ENCODE results near the gene NDUFAF2. TPM values are rescaled to one million over a fixed set of nuclear protein-coding genes. Genes with fewer than 3 reads are reported as not detected.

NDUFAF2 gene
- total and polyA plus RNA-seq, 4 donors: 18.2 to 40.2 (median 36.1) TPM

DNA sequence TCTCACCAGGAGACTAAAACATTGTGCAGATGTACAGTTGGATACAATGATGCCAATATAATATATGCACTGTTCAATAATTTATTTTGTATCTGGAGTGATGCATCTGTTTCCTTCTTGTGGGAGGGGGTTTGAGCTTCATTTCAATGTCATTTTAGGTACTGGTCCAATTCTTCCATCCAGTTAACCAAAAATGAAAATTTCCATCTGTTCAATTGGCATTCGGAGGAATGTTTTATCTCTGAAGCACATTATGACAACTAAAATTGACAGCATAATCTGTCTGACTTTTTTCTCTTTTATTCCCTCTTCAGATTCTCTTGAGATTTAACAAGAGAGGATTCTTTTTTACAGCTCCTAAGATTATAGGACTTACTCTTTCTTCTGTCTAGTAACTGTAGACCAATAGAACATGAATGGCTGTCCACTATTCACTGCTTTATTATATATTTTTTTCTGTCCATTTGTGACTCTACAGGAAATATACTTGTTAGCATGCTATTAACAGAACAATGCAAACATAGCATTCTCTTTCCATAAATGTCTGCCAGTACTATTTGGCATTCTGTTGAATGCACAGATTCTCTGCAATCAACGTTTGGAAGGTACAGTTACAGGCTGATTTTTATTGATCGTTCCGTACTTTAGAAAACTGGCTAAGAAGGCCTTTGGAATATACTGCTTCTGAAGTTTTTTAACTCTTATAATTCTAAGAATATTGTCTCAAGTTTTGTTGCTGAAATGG, 57.8 kb downstream of the NDUFAF2 start:
- Histone ChIP-seq H3K9me3 (ENCODE audit: control insufficient read depth, insufficient read depth, low read length) (no peaks in the 10 kb centered on the region), H3K27me3 (ENCODE audit: control insufficient read depth, insufficient read depth, low read length) (no peaks in the 10 kb centered on the region), H3K4me1 (ENCODE audit: control insufficient read depth, insufficient read depth, low read length) (no peaks in the 10 kb centered on the region), H3K27ac (ENCODE audit: low read depth, low read length) (no peak overlapping the region), H3K36me3 (ENCODE audit: control insufficient read depth, insufficient read depth, low read length) (no peaks in the 10 kb centered on the region), H3K4me3 (ENCODE audit: low read depth, low read length) (no peak overlapping the region)
- DNase-seq (ENCODE audit: low read depth in 4 of 6, low spot score in 6 of 6): peak in 2 of 6 donors; percentile 68 to 91
- no CpG with 5 or more reads among the region's 4 CpGs for WGBS (ENCODE audit: insufficient coverage)

DNA sequence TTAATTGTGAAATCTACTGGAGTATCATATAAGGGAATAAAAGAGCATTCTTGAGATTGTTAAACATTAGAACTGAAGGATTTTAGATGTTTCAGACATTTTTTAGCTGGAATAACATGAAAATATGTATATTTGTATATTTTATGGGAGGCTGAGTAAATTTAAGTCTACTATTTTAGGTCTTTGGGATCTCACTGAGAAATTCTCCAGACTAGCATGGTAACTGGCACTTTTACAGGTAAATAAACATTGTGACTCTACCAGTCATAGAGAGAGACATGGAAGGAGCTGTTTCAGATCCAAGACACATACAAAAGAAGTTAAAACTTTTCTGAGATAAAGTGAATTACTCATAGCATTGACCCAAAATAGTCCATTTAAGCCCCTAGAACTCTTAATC, 59.4 kb downstream of the NDUFAF2 start:
- H3K4me1 ChIP-seq (ENCODE audit: control insufficient read depth, insufficient read depth, low read length): no peaks in the 10 kb centered on the region
- no peak overlapping the region for H3K27ac ChIP-seq (ENCODE audit: low read depth, low read length)
- H3K36me3 ChIP-seq (ENCODE audit: control insufficient read depth, insufficient read depth, low read length): no peaks in the 10 kb centered on the region
- no peaks in the 10 kb centered on the region for H3K9me3 ChIP-seq (ENCODE audit: control insufficient read depth, insufficient read depth, low read length)
- H3K4me3 ChIP-seq (ENCODE audit: low read depth, low read length): no peak overlapping the region
- no peak for DNase-seq (ENCODE audit: low read depth in 4 of 6, low spot score in 6 of 6)
- no peaks in the 10 kb centered on the region for H3K27me3 ChIP-seq (ENCODE audit: control insufficient read depth, insufficient read depth, low read length)

DNA sequence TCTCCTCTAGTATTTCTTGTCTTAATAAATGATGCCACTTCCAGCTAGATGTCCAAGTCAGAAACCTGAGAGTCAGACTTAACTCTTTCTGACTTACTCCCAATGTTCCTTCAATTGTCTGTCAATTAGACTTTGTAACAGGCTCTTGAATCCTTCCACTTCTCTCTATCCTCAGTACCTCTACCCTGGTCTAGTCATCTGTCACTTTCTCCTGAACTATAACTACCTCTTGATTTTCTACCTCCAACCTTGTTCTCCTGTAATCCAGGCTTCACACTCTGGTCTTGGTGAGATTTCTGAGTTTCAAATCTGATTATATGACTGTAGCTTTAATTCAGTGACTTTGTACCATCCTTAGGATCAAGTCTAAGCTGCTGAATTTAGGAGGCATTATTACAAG, 64.9 kb downstream of the NDUFAF2 start:
- no peaks in the 10 kb centered on the region for H3K4me1 ChIP-seq (ENCODE audit: control insufficient read depth, insufficient read depth, low read length)
- H3K9me3 ChIP-seq (ENCODE audit: control insufficient read depth, insufficient read depth, low read length): no peaks in the 10 kb centered on the region
- H3K27ac ChIP-seq (ENCODE audit: low read depth, low read length): no peak overlapping the region
- no peak overlapping the region for H3K4me3 ChIP-seq (ENCODE audit: low read depth, low read length)
- no peaks in the 10 kb centered on the region for H3K27me3 ChIP-seq (ENCODE audit: control insufficient read depth, insufficient read depth, low read length)
- H3K36me3 ChIP-seq (ENCODE audit: control insufficient read depth, insufficient read depth, low read length): no peaks in the 10 kb centered on the region
- no peak for DNase-seq (ENCODE audit: low read depth in 4 of 6, low spot score in 6 of 6)

DNA sequence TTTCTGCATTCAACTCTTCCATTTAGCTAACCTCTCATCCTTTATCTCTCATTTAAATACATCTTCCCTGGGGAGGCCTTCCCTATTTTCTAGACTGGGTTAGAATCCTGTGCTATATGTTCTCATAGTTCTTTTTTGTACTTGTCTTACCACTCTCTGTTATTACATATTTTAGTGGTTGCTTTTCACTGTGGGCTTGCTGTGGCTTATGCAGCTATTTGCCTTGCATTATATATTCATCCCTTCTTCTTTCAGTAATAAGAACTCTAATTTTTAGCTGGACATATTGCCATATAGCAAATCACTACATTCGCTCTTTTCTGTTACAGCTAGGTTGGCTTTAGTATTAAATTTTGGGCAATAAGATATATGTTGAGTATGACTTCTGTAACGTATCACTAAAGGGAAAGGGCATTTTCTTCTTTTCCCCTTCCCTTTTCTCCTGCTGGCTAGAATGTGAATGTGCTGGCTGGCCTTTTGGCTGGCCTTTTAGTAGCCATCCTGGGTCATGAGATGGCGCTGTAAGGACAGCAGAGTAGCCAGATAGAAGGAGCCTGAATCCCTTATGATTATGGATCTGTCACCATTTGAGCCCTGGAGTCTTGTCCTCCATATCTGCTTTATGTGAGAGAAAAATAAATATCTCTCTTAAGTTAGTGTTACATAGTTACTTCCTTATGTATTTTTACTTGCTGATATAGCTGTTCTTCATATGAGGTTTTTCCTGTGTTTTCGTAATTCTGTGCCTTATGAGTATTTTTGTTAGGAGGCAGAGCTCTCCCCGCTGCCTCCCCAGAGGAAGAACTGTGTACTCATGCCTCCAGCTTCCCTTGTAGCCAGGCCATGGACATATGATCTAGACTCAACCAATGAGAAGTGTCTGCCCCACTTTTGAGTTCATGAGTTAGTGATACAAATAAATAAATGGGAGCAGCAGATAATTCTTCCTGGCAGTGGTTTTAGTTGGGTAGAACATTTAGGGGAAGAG, 65.8 kb downstream of the NDUFAF2 start:
- DNase-seq (ENCODE audit: low read depth in 4 of 6, low spot score in 6 of 6): no peak

DNA sequence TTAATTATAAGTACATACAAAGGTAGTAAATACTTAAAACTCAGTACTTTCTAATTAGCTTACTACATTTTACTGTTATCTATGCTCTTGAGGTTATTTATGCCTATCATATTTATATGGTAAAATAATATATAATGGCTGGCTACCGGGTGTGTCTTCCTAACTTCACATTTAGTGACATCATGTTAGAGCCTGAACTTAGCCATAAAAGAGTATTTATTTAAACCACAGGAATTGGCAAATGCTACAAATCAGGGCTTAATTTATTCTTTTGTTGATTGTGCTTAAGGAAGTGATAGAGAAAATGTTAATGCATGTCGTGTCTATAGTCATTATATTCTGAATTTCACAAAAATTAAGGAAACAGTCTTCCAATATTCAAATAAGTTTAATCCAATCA, 73.1 kb downstream of the NDUFAF2 start:
- H3K27ac ChIP-seq (ENCODE audit: low read depth, low read length): no peak overlapping the region
- H3K27me3 ChIP-seq (ENCODE audit: control insufficient read depth, insufficient read depth, low read length): no peaks in the 10 kb centered on the region
- no peaks in the 10 kb centered on the region for H3K36me3 ChIP-seq (ENCODE audit: control insufficient read depth, insufficient read depth, low read length)
- no peak for DNase-seq (ENCODE audit: low read depth in 4 of 6, low spot score in 6 of 6)
- no CpG with 5 or more reads among the region's 2 CpGs for WGBS (ENCODE audit: insufficient coverage)
- H3K4me3 ChIP-seq (ENCODE audit: low read depth, low read length): no peak overlapping the region
- no peaks in the 10 kb centered on the region for H3K9me3 ChIP-seq (ENCODE audit: control insufficient read depth, insufficient read depth, low read length)
- H3K4me1 ChIP-seq (ENCODE audit: control insufficient read depth, insufficient read depth, low read length): no peaks in the 10 kb centered on the region

More for the DNA sequence above, 65.8 kb downstream of the NDUFAF2 start:
- Histone ChIP-seq H3K4me3 (ENCODE audit: low read depth, low read length) (no peak overlapping the region), H3K27ac (ENCODE audit: low read depth, low read length) (no peak overlapping the region), H3K36me3 (ENCODE audit: control insufficient read depth, insufficient read depth, low read length) (no peaks in the 10 kb centered on the region), H3K27me3 (ENCODE audit: control insufficient read depth, insufficient read depth, low read length) (no peaks in the 10 kb centered on the region), H3K4me1 (ENCODE audit: control insufficient read depth, insufficient read depth, low read length) (no peaks in the 10 kb centered on the region), H3K9me3 (ENCODE audit: control insufficient read depth, insufficient read depth, low read length) (no peaks in the 10 kb centered on the region)
- WGBS (ENCODE audit: insufficient coverage): no CpG with 5 or more reads among the region's 5 CpGs

DNA sequence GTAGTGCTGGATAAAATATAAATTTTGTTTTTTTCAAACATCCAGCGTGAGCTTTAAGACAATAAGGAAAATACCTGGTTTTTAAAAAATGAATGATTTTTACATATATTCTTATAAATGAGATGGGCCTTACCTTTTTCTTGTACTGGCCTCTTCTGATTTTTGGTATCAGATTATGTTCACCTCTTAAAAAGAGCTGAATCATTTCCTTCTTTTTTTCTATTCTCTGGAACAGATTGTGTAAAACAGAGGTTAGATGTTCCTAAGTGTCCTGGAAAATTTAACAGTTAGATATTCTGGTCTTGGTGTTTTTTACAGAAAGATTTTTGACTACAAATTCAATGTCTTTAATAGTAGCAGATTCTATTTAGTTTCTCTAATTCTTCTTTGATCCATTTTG, 74.6 kb downstream of the NDUFAF2 start:
- Histone ChIP-seq H3K9me3 (ENCODE audit: control insufficient read depth, insufficient read depth, low read length) (no peaks in the 10 kb centered on the region), H3K36me3 (ENCODE audit: control insufficient read depth, insufficient read depth, low read length) (no peaks in the 10 kb centered on the region), H3K27me3 (ENCODE audit: control insufficient read depth, insufficient read depth, low read length) (no peaks in the 10 kb centered on the region), H3K27ac (ENCODE audit: low read depth, low read length) (no peak overlapping the region), H3K4me3 (ENCODE audit: low read depth, low read length) (no peak overlapping the region), H3K4me1 (ENCODE audit: control insufficient read depth, insufficient read depth, low read length) (no peaks in the 10 kb centered on the region)
- no CpG with 5 or more reads among the region's 1 CpG for WGBS (ENCODE audit: insufficient coverage)
- no peak for DNase-seq (ENCODE audit: low read depth in 4 of 6, low spot score in 6 of 6)

DNA sequence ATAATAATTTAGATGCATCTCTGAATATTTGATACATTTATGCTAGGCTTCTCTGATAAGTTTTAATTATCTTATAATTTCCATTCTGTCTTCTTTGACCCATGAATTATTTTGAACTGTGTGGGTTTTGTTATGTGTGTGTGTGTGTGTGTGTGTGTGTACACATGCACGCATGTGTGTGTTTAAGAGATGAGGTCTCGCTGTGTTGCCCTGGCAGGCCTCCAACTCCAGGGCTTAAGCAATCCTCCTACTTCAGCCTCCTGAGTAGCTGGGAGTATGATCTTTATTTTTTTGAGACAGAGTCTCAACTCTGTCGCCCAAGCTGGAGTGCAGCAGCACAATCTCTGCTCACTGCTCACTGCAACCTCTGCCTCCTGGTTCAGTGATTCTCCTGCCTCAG, 75.4 kb downstream of the NDUFAF2 start:
- no CpG with 5 or more reads among the region's 3 CpGs for WGBS (ENCODE audit: insufficient coverage)

DNA sequence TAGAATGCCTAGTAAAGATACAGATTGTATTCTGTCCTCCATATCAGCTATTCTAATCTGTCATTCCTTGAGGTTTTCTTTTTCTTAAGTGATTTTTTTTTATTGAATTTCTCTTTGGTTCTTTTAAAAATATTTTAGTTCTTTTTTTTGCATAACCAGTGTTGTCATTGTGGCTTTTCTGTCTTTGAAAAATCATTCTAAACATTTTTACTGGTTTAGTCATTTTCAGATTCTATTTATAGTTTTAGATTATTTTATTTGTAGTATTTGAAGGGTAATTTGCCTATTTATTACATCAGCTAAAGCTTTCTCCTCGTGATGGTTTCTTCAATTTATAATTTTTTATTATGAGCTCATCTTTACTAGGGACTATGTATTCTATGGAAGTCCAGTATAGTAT, 78.1 kb downstream of the NDUFAF2 start:
- H3K36me3 ChIP-seq (ENCODE audit: control insufficient read depth, insufficient read depth, low read length): no peaks in the 10 kb centered on the region
- H3K4me3 ChIP-seq (ENCODE audit: low read depth, low read length): no peak overlapping the region
- no peak for DNase-seq (ENCODE audit: low read depth in 4 of 6, low spot score in 6 of 6)
- no peak overlapping the region for H3K27ac ChIP-seq (ENCODE audit: low read depth, low read length)
- H3K27me3 ChIP-seq (ENCODE audit: control insufficient read depth, insufficient read depth, low read length): no peaks in the 10 kb centered on the region
- no peaks in the 10 kb centered on the region for H3K4me1 ChIP-seq (ENCODE audit: control insufficient read depth, insufficient read depth, low read length)
- H3K9me3 ChIP-seq (ENCODE audit: control insufficient read depth, insufficient read depth, low read length): no peaks in the 10 kb centered on the region
- WGBS (ENCODE audit: insufficient coverage): no CpG with 5 or more reads among the region's 1 CpG

More for the DNA sequence above, 75.4 kb downstream of the NDUFAF2 start:
- H3K4me1 ChIP-seq (ENCODE audit: control insufficient read depth, insufficient read depth, low read length): no peaks in the 10 kb centered on the region
- no peaks in the 10 kb centered on the region for H3K27me3 ChIP-seq (ENCODE audit: control insufficient read depth, insufficient read depth, low read length)
- no peaks in the 10 kb centered on the region for H3K9me3 ChIP-seq (ENCODE audit: control insufficient read depth, insufficient read depth, low read length)
- no peak overlapping the region for H3K4me3 ChIP-seq (ENCODE audit: low read depth, low read length)
- no peaks in the 10 kb centered on the region for H3K36me3 ChIP-seq (ENCODE audit: control insufficient read depth, insufficient read depth, low read length)
- DNase-seq (ENCODE audit: low read depth in 4 of 6, low spot score in 6 of 6): no peak
- H3K27ac ChIP-seq (ENCODE audit: low read depth, low read length): no peak overlapping the region

DNA sequence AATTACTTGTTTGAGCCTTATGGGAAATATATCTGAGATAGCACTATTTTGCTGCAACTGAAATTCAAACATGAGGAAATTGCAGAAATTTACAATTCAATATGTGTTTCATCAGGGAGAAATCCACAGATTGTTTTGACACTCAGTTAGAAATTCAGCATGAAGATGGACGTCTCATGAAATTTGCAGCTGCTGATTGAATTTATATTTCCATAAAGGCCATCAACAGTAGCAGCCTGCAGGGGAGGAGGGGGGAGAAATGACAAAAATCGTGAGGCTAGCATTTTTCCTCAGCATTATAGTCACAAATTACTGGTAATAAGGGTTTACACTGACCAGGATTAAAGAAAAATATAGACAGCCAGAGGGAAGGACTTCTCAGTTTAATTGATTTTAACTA, 81.0 kb downstream of the NDUFAF2 start:
- no peaks in the 10 kb centered on the region for H3K36me3 ChIP-seq (ENCODE audit: control insufficient read depth, insufficient read depth, low read length)
- peak in 2 of 6 donors; percentile 23 to 59 for DNase-seq (ENCODE audit: low read depth in 4 of 6, low spot score in 6 of 6)
- no peaks in the 10 kb centered on the region for H3K9me3 ChIP-seq (ENCODE audit: control insufficient read depth, insufficient read depth, low read length)
- no peak overlapping the region for H3K4me3 ChIP-seq (ENCODE audit: low read depth, low read length)
- no peak overlapping the region for H3K27ac ChIP-seq (ENCODE audit: low read depth, low read length)
- H3K4me1 ChIP-seq (ENCODE audit: control insufficient read depth, insufficient read depth, low read length): no peaks in the 10 kb centered on the region
- WGBS (ENCODE audit: insufficient coverage): no CpG with 5 or more reads among the region's 2 CpGs
- H3K27me3 ChIP-seq (ENCODE audit: control insufficient read depth, insufficient read depth, low read length): no peaks in the 10 kb centered on the region

Measured in spinal cord (tissue), 10 donors.